GM12878 (cell line): ENCODE results near the gene SETD1B.
A peak's percentile ranks its signal among the peaks of the same experiment; 100 is the strongest.

ENCODE experiments used
- EP300 ChIP-seq, 2 experiments: fragments of 150-350 bp in 1 of 2; IDR thresholded peaks; 2 replicates each; pipeline ENCODE4 v1.6.1; 2011 to 2012; ENCODE audit warnings: low read depth in 2 of 2, low read length in 2 of 2, borderline replicate concordance in 1 of 2, improper control_type of control experiment in 1 of 2, inconsistent platforms in 1 of 2; ENCODE audit not compliant: control insufficient read depth in 1 of 2
- JUND ChIP-seq: IDR thresholded peaks from 2 replicates; pipeline ENCODE4 v1.6.1; 2012; ENCODE audit warnings: low read depth, mild to moderate bottlenecking, low read length, improper control_type of control experiment, moderate library complexity
- NFYA ChIP-seq: IDR thresholded peaks from 2 replicates; pipeline ENCODE4 v1.6.1; 2011; ENCODE audit warnings: low read depth, mild to moderate bottlenecking, low read length, improper control_type of control experiment, borderline replicate concordance
- NR2C2 ChIP-seq: IDR thresholded peaks from 2 replicates; pipeline ENCODE4 v1.6.1; 2011; ENCODE audit warnings: borderline replicate concordance, low read depth; ENCODE audit not compliant: control insufficient read depth, insufficient read length
- POLR2AphosphoS5 ChIP-seq: IDR thresholded peaks from 2 replicates; pipeline ENCODE4 v1.6.1; 2011; ENCODE audit warnings: mild to moderate bottlenecking, low read length, inconsistent platforms
- RFX5 ChIP-seq: IDR thresholded peaks from 2 replicates; pipeline ENCODE4 v1.6.1; 2011; ENCODE audit warnings: low read depth, low read length, improper control_type of control experiment
- SP1 ChIP-seq: IDR thresholded peaks from one replicate; pipeline ENCODE4 v1.6.1; 2011; ENCODE audit warnings: low read depth, low read length
- SREBF1 ChIP-seq: IDR thresholded peaks from 2 replicates; pipeline ENCODE4 v1.6.1; 2012; ENCODE audit warnings: mild to moderate bottlenecking, low read length
- TCF12 ChIP-seq: IDR thresholded peaks from 2 replicates; pipeline ENCODE4 v1.6.1; 2011; ENCODE audit warnings: low read depth, mild to moderate bottlenecking, low read length
- WRNIP1 ChIP-seq: IDR thresholded peaks from 2 replicates; pipeline ENCODE4 v1.6.1; 2011; ENCODE audit warnings: low read depth, low read length, improper control_type of control experiment, borderline replicate concordance
- TF ChIP-seq, protein P1 (sequence below), 3 experiments: IDR thresholded peaks in 2 of 3; conservative IDR thresholded peaks in 1 of 3; 2 replicates each; pipeline ENCODE4 v1.5.1; 2011; ENCODE audit warnings: low read depth in 3 of 3, low read length in 3 of 3, mild to moderate bottlenecking in 3 of 3, control low read depth in 2 of 3, moderate library complexity in 2 of 3, inconsistent platforms in 1 of 3, mixed read lengths in 1 of 3; ENCODE audit not compliant: control insufficient read depth in 2 of 3, insufficient read depth in 1 of 3; ENCODE audit errors: extremely low read depth in 1 of 3
- TF ChIP-seq, protein P2 (sequence below): IDR thresholded peaks from 2 replicates; pipeline ENCODE4 v1.6.1; 2012; ENCODE audit warnings: mild to moderate bottlenecking, low read depth, low read length

DNA sequence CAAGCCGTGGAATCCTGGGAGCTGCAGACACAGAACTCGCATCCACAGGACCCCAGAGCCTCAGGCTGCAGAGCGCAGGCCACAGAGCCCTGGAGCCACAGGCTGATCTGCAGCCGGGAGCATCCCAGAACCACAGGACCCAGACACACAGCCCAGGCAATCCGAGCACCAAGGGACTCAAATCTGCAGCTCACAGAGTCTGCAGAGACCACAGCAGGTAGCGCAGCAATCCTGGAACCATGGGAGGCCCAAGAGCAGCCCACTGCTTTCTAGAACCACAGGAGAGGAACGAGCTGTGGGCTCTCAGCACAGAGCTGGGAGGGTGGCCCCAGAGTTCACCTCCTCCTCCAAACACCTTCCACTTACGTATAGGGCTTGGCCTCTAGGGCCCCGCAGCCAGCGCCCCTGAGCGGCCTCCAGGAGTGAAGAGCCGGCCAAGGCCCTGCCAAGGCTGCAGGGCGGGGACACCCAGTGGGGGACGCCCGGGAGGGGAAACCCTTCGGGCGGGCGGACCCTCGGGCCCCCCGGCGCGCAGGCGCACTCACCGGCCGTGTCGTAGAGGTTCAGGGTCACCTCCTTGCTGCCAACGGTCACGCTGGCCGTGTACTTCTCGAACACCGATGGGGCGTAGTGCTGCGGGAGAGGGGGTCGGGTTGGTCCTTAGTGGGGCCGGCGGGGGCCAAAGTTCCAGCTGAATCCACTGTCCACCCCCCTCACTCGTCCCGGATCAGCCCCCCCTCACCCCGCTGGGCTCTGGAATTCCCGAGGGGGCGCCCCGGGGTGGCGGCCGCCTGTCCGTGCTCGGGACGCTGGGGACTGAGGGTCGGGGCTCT, 11.0 kb upstream of the SETD1B start:
- TF ChIP-seq POLR2AphosphoS5 (no peak), JUND (no peak), WRNIP1 (no peak), SP1 (no peak), EP300 (IDR thresholded peaks at IDR 0.05; ENCODE audit: borderline replicate concordance in 1 of 2, control insufficient read depth in 1 of 2, low read depth in 2 of 2, low read length in 2 of 2) (no peak), SREBF1 (no peak), NFYA (no peak), NR2C2 (no peak), RFX5 (no peak), TCF12 (no peak)
- TF ChIP-seq, protein P1, sequence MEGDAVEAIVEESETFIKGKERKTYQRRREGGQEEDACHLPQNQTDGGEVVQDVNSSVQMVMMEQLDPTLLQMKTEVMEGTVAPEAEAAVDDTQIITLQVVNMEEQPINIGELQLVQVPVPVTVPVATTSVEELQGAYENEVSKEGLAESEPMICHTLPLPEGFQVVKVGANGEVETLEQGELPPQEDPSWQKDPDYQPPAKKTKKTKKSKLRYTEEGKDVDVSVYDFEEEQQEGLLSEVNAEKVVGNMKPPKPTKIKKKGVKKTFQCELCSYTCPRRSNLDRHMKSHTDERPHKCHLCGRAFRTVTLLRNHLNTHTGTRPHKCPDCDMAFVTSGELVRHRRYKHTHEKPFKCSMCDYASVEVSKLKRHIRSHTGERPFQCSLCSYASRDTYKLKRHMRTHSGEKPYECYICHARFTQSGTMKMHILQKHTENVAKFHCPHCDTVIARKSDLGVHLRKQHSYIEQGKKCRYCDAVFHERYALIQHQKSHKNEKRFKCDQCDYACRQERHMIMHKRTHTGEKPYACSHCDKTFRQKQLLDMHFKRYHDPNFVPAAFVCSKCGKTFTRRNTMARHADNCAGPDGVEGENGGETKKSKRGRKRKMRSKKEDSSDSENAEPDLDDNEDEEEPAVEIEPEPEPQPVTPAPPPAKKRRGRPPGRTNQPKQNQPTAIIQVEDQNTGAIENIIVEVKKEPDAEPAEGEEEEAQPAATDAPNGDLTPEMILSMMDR (IDR thresholded peaks at IDR 0.05 in 2 of 3, conservative IDR thresholded peaks at IDR 0.05 in 1 of 3; ENCODE audit: control insufficient read depth in 2 of 3, extremely low read depth in 1 of 3, insufficient read depth in 1 of 3, low read depth in 3 of 3, low read length in 3 of 3) = peak in 2 of 3 experiments; percentile 27 to 29; a peak in 3 of 6 replicates
- TF ChIP-seq, protein P2, sequence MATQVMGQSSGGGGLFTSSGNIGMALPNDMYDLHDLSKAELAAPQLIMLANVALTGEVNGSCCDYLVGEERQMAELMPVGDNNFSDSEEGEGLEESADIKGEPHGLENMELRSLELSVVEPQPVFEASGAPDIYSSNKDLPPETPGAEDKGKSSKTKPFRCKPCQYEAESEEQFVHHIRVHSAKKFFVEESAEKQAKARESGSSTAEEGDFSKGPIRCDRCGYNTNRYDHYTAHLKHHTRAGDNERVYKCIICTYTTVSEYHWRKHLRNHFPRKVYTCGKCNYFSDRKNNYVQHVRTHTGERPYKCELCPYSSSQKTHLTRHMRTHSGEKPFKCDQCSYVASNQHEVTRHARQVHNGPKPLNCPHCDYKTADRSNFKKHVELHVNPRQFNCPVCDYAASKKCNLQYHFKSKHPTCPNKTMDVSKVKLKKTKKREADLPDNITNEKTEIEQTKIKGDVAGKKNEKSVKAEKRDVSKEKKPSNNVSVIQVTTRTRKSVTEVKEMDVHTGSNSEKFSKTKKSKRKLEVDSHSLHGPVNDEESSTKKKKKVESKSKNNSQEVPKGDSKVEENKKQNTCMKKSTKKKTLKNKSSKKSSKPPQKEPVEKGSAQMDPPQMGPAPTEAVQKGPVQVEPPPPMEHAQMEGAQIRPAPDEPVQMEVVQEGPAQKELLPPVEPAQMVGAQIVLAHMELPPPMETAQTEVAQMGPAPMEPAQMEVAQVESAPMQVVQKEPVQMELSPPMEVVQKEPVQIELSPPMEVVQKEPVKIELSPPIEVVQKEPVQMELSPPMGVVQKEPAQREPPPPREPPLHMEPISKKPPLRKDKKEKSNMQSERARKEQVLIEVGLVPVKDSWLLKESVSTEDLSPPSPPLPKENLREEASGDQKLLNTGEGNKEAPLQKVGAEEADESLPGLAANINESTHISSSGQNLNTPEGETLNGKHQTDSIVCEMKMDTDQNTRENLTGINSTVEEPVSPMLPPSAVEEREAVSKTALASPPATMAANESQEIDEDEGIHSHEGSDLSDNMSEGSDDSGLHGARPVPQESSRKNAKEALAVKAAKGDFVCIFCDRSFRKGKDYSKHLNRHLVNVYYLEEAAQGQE = no peak
